MCF 10A (cell line): ENCODE data around the gene TRPT1. TPM values are rescaled to one million over a fixed set of nuclear protein-coding genes. Genes with fewer than 3 reads are reported as not detected.

Experiments
- BruUV-seq: library from RNA; stranded (reverse); fragments of 400-500 nt; replicated peaks from 2 replicates; lab custom pipeline; 2021; lab: Mats Ljungman, UMichigan
- CTCF ChIA-PET: fragments of 300-600 bp; sonication (Branson Sonifier 250); formaldehyde crosslinking; extraction: SDS; loops from one replicate; lab custom pipeline; 2021; ENCODE audit warnings: antibody characterized with exemption, inconsistent platforms; lab: Yijun Ruan, JAX
- POLR2A ChIA-PET: fragments of 300-600, 350-650 bp; sonication (Branson Sonifier 250); formaldehyde crosslinking; extraction: SDS; loops from one replicate; lab custom pipeline; 2020; ENCODE audit warnings: antibody characterized with exemption, inconsistent platforms; lab: Yijun Ruan, JAX
- DNase-seq: peaks from one replicate; pipeline ENCODE4 v3.0.0-alpha.2; 2018; ENCODE audit not compliant: unreplicated experiment
- H3K27ac Mint-ChIP-seq: one replicate; pipeline ENCODE4 v1.8.0; 2022; ENCODE audit warnings: mild to moderate bottlenecking, low read depth, mixed read lengths; ENCODE audit not compliant: unreplicated experiment
- H3K27me3 Mint-ChIP-seq: one replicate; pipeline ENCODE4 v1.8.0; 2022; ENCODE audit warnings: mixed read lengths; ENCODE audit not compliant: insufficient read depth, unreplicated experiment
- H3K36me3 Mint-ChIP-seq: one replicate; pipeline ENCODE4 v1.8.0; 2022; ENCODE audit warnings: mild to moderate bottlenecking, moderate library complexity, mixed read lengths; ENCODE audit not compliant: insufficient read depth, unreplicated experiment
- H3K4me1 Mint-ChIP-seq: one replicate; pipeline ENCODE4 v1.8.0; 2022; ENCODE audit warnings: mixed read lengths; ENCODE audit not compliant: insufficient read depth, unreplicated experiment
- H3K4me3 Mint-ChIP-seq: one replicate; pipeline ENCODE4 v1.8.0; 2022; ENCODE audit warnings: mild to moderate bottlenecking, moderate library complexity, mixed read lengths; ENCODE audit not compliant: unreplicated experiment
- H3K9me3 Mint-ChIP-seq: one replicate; pipeline ENCODE4 v1.8.0; 2022; ENCODE audit warnings: mixed read lengths; ENCODE audit not compliant: unreplicated experiment
- CTCF ChIP-seq: fragments of 200-600 bp; IDR thresholded peaks from one replicate; pipeline ENCODE4 v1.8.0; 2022; ENCODE audit warnings: antibody characterized with exemption, mild to moderate bottlenecking; ENCODE audit not compliant: unreplicated experiment
- intact Hi-C: fragments of 100-400 bp; cut with micrococcal nuclease; formaldehyde crosslinking; loops from 2 replicates; pipeline ENCODE4 v1.14.1; 2022
- total RNA-seq: library from RNA; stranded (reverse); gene quantifications from 2 replicates; pipeline ENCODE4 v1.2.3, GENCODE V29; 2022

The TRPT1 gene
- total RNA-seq, 1 experiment from 2014 or later: 31.3 TPM

GRCh38 chr11:64234647-64235379, 8.8 kb upstream of the TRPT1 start:
- Mint-ChIP-seq H3K4me3 (peak overlapping the region; percentile 73), H3K9me3 (no peaks in the 10 kb centered on the region), H3K36me3 (peaks cover 29% of the 10 kb centered on the region), H3K4me1 (peaks cover 19% of the 10 kb centered on the region), H3K27me3 (no peaks in the 10 kb centered on the region), H3K27ac (no peak overlapping the region)
- DNase-seq: peak; percentile 34
- intact Hi-C loops: no loop called here
- ChIA-PET CTCF (interaction anchor here (0.9 to 1.1 kb wide), 3 partner anchors 11 to 97 kb away, joined by 3 to 5 read pairs (median 3); partner anchors contain the start of gene TRMT112), POLR2A (interaction anchor here (0.5 to 11.9 kb wide), 8 partner anchors 9 to 553 kb away, joined by 3 to 122 read pairs (median 4); partner anchors contain the start of genes BAD, FKBP2, NUDT22 and PPP1R14B)
- TF ChIP-seq CTCF: no peak
- no TSS peak for BruUV-seq

DNA sequence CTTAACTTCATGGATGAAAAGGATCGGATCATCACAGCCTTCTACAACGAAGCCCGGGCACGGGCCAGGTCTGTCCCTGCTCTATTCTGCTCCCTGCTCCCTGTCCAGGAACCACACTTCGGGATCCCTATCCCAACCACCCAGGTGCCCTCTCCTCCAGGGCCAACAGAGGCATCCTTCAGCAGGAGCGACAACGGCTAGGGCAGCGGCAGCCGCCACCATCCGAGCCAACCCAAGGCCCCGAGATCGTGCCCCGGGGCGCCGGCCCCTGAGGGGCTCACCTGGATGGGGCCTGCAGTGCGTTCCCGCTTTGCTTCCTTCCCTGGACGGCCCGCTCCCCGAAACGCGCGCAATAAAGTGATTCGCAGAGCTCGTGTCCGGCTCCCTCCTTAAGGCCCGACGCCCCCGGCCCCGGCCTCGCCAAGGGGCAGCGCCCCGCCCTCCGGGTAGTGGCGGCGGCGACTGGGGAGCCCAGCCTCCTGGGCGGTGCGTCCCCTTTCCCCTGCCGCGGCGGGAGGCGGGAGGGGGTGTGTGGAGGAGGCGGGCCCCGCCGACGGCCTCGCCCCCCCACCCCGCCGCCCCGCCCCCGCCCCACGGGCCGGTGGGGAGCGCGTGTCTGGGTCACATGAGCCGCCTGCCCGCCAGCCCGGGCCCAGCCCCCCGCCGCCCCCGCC, 8.1 kb upstream of the TRPT1 start, which contains the start of gene VEGFB:
VEGFB (plus strand) TSS at position 672 of the 674 bp plus-strand sequence. CDS start 250 bp downstream, outside the sequence.
- ChIA-PET CTCF (interaction anchor here (0.8 to 1.7 kb wide), 2 partner anchors 36 to 70 kb away, joined by 3 to 7 read pairs; no protein-coding TSS in a partner anchor), POLR2A (interaction anchor here (11.9 kb wide), 1 partner anchor 10 kb away, joined by 122 read pairs; the partner anchor contains the start of genes FKBP2 and PPP1R14B)
- no peak for TF ChIP-seq CTCF
- Mint-ChIP-seq H3K9me3 (no peaks in the 10 kb centered on the region), H3K27ac (peak within 1 kb of the TSS; percentile 19), H3K4me1 (peaks cover 17% of the 10 kb centered on the region), H3K36me3 (peaks cover 25% of the 10 kb centered on the region), H3K4me3 (peak within 1 kb of the TSS; percentile 73), H3K27me3 (no peaks in the 10 kb centered on the region)
- BruUV-seq: no TSS peak
- intact Hi-C loops: no loop called here
- peak; percentile 58 for DNase-seq

- Mint-ChIP-seq H3K27me3 (no peaks in the 10 kb centered on the region), H3K36me3 (peaks cover 17% of the 10 kb centered on the region), H3K4me1 (peaks cover 17% of the 10 kb centered on the region), H3K9me3 (no peaks in the 10 kb centered on the region), H3K27ac (peak overlapping the region; percentile 19), H3K4me3 (peak overlapping the region; percentile 77)
- no peak for DNase-seq
- CTCF ChIA-PET: interaction anchor here (0.6 to 1.7 kb wide), 5 partner anchors 18 to 508 kb away, joined by 3 to 7 read pairs (median 3); partner anchors contain the start of gene PLCB3
- no peak for TF ChIP-seq CTCF
- BruUV-seq: no TSS peak
- POLR2A ChIA-PET: interaction anchor here (0.7 to 11.9 kb wide), 3 partner anchors 9 to 36 kb away, joined by 3 to 122 read pairs (median 5); partner anchors contain the start of genes FKBP2 and PPP1R14B
- intact Hi-C loops: no loop called here
Observed at GRCh38 chr11:64232967-64233315, 7.0 kb upstream of the TRPT1 start.
